AG09319 (cell line): Measurements from ENCODE around the gene EIPR1.

Source experiments
- DNase-seq: peaks from one replicate; pipeline ENCODE4 v3.0.0-alpha.2; 2010; ENCODE audit warnings: low read depth; ENCODE audit errors: extremely low read depth
- TF ChIP-seq, protein P1 (sequence below): IDR thresholded peaks from 2 replicates; pipeline ENCODE4 v1.5.1; 2011; ENCODE audit warnings: low read depth, mild to moderate bottlenecking, inconsistent platforms, low read length, moderate library complexity

EIPR1 gene

DNA sequence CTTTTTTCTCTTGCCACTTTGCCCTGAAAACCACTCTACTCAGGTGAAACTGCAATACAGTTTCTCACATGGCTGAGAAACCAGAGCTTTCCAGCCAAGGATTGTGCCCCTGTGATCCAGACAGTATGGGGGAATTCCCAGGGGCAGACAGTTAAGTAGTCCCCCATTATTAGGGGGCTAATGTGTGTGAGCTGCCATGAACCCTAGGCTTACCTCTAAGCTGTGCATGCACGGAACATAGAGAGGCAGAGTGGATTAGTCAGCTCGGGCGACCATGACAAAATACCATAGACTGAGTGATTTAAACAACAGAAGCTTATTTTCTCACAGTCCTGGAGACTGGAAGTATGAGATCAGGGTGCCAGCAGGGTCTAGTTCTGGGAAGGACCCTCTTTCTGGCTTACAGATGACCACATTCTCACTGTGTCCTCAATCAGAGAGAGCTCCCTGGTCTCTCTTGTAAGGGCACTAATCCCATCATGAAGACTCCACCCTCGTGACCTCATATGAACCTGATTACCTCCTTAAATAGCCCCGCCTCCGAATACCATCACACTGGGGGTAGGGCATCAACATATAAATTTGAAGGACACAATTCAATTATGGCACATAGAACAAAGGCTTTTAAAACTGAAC is 215.1 kb downstream of the EIPR1 start:
- no peak for DNase-seq
- TF ChIP-seq, protein P1, sequence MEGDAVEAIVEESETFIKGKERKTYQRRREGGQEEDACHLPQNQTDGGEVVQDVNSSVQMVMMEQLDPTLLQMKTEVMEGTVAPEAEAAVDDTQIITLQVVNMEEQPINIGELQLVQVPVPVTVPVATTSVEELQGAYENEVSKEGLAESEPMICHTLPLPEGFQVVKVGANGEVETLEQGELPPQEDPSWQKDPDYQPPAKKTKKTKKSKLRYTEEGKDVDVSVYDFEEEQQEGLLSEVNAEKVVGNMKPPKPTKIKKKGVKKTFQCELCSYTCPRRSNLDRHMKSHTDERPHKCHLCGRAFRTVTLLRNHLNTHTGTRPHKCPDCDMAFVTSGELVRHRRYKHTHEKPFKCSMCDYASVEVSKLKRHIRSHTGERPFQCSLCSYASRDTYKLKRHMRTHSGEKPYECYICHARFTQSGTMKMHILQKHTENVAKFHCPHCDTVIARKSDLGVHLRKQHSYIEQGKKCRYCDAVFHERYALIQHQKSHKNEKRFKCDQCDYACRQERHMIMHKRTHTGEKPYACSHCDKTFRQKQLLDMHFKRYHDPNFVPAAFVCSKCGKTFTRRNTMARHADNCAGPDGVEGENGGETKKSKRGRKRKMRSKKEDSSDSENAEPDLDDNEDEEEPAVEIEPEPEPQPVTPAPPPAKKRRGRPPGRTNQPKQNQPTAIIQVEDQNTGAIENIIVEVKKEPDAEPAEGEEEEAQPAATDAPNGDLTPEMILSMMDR, result no peak

DNA sequence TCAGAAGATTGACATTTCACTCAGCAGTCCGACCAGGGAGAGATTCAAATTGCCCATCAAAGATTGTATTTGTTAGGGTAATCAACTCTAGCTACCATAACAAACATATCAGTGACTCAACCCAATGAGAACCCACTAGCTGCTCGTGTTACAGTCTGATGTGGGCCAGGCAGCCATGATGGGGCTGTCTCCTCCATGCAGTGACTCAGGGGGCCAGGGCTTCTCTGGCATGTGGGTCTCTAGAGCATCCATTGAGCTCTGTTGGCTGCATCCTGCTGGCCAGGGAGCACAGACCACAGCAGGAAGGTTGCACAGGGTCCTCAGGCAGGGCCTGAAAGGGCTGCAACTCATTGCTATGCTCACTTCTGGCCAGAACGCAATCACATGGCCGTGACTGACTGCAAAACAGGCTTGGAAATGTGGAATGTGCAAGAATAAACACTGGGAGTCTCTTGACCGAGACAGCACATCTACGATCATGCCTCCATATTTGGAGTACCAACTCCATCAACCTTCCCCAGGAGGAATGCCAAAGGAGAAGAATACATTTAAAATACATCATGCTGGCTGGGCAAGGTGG is 216.8 kb downstream of the EIPR1 start:
- TF ChIP-seq, protein P1, result no peak
- no peak for DNase-seq

DNA sequence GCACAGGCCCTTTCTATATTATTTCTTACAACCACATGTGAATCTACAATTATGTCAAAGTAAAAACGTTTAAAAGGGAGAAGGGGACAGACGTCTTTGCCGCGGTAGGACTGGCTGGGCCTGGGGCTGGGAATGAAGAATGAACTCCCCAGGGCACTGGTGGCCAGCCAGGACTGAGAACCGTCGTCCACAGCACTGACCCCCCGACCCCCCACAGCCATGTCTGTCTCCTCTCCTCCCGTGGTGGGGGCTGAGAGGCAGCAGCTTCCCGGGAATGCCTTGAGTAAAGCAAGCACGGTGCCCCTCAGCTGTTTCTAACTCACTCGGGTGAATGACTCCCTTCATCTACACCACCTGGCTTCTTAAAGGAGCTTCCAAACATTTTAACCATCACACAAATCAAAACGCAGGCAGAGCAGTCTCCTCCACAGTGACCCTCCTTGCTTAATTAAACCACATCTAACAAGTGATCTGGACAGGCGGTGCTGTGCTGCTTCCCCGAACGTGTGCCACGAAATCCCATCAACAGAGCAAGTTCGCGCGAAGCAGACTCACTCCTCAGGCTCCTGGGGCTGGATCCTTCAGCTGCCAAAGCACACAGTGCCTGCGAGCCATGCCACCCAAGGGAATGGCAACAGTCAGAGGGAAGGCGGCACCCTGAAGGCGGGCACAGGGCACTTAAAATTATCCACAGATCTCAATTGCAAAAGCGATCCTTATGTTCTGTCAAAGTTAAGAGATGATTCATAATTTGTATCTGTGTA is 217.7 kb downstream of the EIPR1 start:
- TF ChIP-seq, protein P1, result no peak

DNA sequence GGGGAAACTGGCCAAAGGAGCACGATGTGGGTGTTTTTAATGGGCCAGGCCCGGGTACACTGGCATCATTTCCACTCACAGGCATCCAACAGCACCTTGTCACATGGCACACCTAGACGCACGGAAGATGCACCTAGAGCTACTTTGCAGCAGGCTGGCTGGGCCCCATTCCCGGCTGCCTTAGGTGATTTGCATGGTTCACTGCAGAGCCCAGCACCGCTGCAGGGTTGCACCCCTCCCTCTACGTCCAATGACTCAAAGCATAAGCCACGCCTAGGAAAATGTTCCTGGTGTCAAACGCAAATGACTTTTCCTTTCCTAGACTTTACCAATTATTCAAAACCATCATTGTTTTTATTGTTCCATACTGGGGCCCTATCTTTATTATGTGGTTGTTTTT is 222.9 kb downstream of the EIPR1 start:
- no peak for DNase-seq
- TF ChIP-seq, protein P1, result no peak

More for the DNA sequence above, 217.7 kb downstream of the EIPR1 start:
- no peak for DNase-seq

DNA sequence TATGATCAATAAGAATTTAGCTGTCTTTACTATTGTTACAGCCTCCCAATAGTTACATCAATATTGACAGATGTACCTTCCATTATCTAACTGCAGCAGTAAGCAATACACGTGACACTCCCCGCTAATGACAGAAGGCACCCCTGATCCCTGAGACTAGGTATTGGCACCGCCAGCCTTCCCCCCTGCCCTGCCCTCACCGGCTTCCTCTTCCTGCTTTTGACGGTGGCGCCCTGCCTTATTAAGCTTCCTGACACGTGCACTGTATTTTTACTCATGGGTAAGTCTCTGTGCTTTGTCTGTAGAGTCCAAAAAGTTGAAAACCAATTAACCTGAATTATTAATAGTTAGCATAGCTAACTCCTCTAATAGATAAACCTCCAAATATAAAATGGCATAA is 223.5 kb downstream of the EIPR1 start:
- TF ChIP-seq, protein P1, result no peak
- no peak for DNase-seq

DNA sequence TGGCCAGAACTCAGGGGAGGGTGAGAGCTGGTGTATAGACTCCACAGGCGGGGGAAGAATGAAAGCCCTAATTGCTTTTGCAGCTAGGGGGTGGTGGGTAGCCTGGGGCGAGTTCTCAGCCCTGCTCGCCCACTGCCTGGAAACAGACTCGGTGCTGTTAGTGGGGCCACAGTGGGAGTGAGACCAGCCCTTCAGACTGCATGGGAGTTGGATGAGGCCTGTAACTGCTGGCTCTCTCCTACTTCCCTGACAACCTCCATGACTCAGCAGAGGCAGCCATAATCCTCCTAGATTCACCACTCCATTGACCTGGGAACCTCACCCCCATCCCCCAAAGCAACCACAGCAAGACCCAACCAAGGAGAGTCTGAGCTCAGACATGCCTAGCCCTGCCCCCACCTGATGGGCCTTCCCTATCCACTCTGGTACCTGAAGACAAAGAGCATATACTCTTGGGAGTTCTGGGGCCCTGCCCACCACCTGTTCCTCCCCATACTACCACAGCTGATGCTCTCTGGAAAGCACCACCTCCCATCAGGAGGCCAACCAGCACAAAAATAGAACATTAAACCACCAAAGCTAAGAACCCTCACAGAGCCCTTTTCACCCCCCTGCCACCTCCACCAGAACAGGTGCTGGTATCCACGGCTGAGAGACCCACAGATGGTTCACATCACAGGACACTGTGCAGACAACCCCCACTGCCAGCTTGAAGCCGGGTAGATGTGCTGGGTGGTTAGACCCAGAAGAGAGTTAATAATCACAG is 226.3 kb downstream of the EIPR1 start:
- TF ChIP-seq, protein P1, result no peak
- no peak for DNase-seq
